ENCODE measurements around the gene FFAR3.

Gene FFAR3

GRCh38 chr19:35331551-35332214 lies 26.6 kb upstream of the FFAR3 start:
- no peak for DNase-seq

GRCh38 chr19:35332817-35333216 lies 25.4 kb upstream of the FFAR3 start:
- DNase-seq: no peak

GRCh38 chr19:35334144-35334753 lies 24.0 kb upstream of the FFAR3 start:
- no peak for DNase-seq

GRCh38 chr19:35336166-35336955 lies 21.9 kb upstream of the FFAR3 start:
- DNase-seq: no peak

GRCh38 chr19:35337097-35337983 lies 20.9 kb upstream of the FFAR3 start:
- DNase-seq: no peak

GRCh38 chr19:35337984-35338296 lies 20.3 kb upstream of the FFAR3 start:
- no peak for DNase-seq

- DNase-seq: no peak
These were observed 17.8 kb upstream of the FFAR3 start for GRCh38 chr19:35340431-35340830.

GRCh38 chr19:35341006-35341405 lies 17.3 kb upstream of the FFAR3 start:
- DNase-seq: no peak

- no peak for DNase-seq
These were observed 16.6 kb upstream of the FFAR3 start for GRCh38 chr19:35341565-35342225.

- DNase-seq: no peak
These were observed 15.8 kb upstream of the FFAR3 start for GRCh38 chr19:35342430-35342829.

- DNase-seq: no peak
These were observed 13.7 kb upstream of the FFAR3 start for GRCh38 chr19:35344511-35345031.

GRCh38 chr19:35345671-35346111 lies 12.6 kb upstream of the FFAR3 start:
- no peak for DNase-seq

- no peak for DNase-seq
These were observed 11.8 kb upstream of the FFAR3 start for GRCh38 chr19:35346193-35347052.

GRCh38 chr19:35347171-35347929 lies 10.9 kb upstream of the FFAR3 start, which contains the start of gene FFAR1:
Gene FFAR1 (plus strand): TSS chr19:35347902. CDS start chr19:35351552, 3,650 bp downstream.
- peak; percentile 15 for DNase-seq

GRCh38 chr19:35347930-35348298 lies 10.3 kb upstream of the FFAR3 start:
- no peak for DNase-seq

GRCh38 chr19:35348911-35349611 lies 9.2 kb upstream of the FFAR3 start:
- DNase-seq: no peak

- DNase-seq: no peak
These were observed 8.4 kb upstream of the FFAR3 start for GRCh38 chr19:35349614-35350521.

GRCh38 chr19:35350591-35350990 lies 7.7 kb upstream of the FFAR3 start:
- DNase-seq: no peak

Measured in hematopoietic multipotent progenitor cell treated with erythropoietin and hydrocortisone succinate and interleukin-3 and kit ligand, for 8 days (in vitro differentiated cells).